ENCODE measurements around the gene TCF15.

DNA sequence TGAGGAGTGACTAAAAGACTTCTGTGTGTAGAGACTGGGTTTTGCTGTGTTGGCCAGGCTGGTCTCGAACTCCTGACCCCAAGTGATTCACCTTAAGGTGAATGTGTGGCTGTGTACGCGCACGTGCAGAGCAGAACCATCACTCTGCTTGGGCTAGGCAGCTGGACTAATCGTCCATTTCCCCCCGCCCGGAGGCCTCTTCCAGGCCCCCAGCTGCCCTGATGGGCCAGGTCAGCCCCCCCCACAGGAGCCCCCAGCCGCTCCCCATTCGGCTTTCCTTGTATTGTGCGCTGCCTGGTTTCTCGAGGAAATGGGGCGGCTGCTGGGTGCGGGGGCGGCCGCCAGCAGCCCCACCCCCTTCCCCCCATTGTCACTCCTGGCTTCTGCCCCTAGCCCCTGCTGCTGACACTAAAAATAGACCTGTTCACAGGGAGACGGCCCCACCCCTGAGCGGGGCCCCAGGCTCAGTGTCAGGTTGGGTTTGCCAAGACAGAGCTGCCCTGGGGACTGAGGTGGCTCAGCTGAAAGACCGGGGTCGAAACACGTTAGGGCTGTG, 41.9 kb downstream of the TCF15 start:
- TF ChIP-seq, protein P1, sequence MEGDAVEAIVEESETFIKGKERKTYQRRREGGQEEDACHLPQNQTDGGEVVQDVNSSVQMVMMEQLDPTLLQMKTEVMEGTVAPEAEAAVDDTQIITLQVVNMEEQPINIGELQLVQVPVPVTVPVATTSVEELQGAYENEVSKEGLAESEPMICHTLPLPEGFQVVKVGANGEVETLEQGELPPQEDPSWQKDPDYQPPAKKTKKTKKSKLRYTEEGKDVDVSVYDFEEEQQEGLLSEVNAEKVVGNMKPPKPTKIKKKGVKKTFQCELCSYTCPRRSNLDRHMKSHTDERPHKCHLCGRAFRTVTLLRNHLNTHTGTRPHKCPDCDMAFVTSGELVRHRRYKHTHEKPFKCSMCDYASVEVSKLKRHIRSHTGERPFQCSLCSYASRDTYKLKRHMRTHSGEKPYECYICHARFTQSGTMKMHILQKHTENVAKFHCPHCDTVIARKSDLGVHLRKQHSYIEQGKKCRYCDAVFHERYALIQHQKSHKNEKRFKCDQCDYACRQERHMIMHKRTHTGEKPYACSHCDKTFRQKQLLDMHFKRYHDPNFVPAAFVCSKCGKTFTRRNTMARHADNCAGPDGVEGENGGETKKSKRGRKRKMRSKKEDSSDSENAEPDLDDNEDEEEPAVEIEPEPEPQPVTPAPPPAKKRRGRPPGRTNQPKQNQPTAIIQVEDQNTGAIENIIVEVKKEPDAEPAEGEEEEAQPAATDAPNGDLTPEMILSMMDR (IDR thresholded peaks at IDR 0.05; ENCODE audit: low read length), result no peak
- no peak for TF ChIP-seq EZH2 (IDR thresholded peaks at IDR 0.05; ENCODE audit: borderline replicate concordance, low read length)

Measured in OCI-LY1 (cell line).